K562 (cell line): ENCODE data around the gene ADK. TPM values are rescaled to one million over a fixed set of nuclear protein-coding genes. Genes with fewer than 3 reads are reported as not detected.
A peak's percentile ranks its signal among the peaks of the same experiment; 100 is the strongest.

ENCODE experiments used
- ATAC-seq: fragments of 200-7000 bp; cut with Tn5 transposase; 3 replicates; pipeline ENCODE4 v1.9.1; 2020; ENCODE audit warnings: moderate library complexity
- BruUV-seq: library from RNA; stranded (reverse); fragments of 400-500 nt; replicated peaks from 2 replicates; lab custom pipeline; 2021; lab: Mats Ljungman, UMichigan
- CTCF ChIA-PET: fragments of 300-600 bp; formaldehyde crosslinking; extraction: SDS; loops from one replicate; lab custom pipeline; 2021; ENCODE audit warnings: low intra/inter-chr PET ratio; lab: Yijun Ruan, JAX
- POLR2A ChIA-PET: fragments of 300-600, 350-650 bp; sonication (Branson Sonifier 250); formaldehyde crosslinking; extraction: SDS; loops from one replicate; lab custom pipeline; 2021; ENCODE audit warnings: antibody characterized with exemption, inconsistent platforms; lab: Yijun Ruan, JAX
- DNase-seq, 4 experiments: peaks; one replicate each; pipeline versions ENCODE4 v3.0.0 to v3.0.0-alpha.2; 2011 to 2018; ENCODE audit warnings: low spot score in 3 of 4, mixed read lengths in 3 of 4; ENCODE audit errors: extremely low read depth in 1 of 4
- FAIRE-seq: peaks from 2 replicates; lab custom pipeline; 2011; peaks lifted over from hg19 to GRCh38; lab: Jason Lieb, UNC
- H2AFZ ChIP-seq: 2 replicates; pipeline ENCODE4 v1.6.0; 2011; ENCODE audit warnings: low read depth, low read length, control low read depth, inconsistent platforms
- H3K27ac ChIP-seq: fragments of 200-600 bp; 3 replicates; pipeline ENCODE4 v1.8.0; 2011; ENCODE audit warnings: low read depth, mild to moderate bottlenecking, control low read depth, inconsistent platforms, low read length, moderate library complexity, mixed read lengths; ENCODE audit errors: extremely low read depth
- H3K27me3 ChIP-seq, 2 experiments: fragments of 300-600 bp in 1 of 2; 2 replicates in 1 of 2; 3 replicates in 1 of 2; pipeline versions ENCODE4 v1.6.0 to v1.8.0; 2011; ENCODE audit warnings: inconsistent platforms in 2 of 2, low read length in 2 of 2, mild to moderate bottlenecking in 1 of 2, mixed read lengths in 1 of 2, moderate library complexity in 1 of 2; ENCODE audit not compliant: control insufficient read depth in 2 of 2, insufficient read depth in 2 of 2
- H3K36me3 ChIP-seq: fragments of 300-600 bp; 3 replicates; pipeline ENCODE4 v1.8.0; 2011; ENCODE audit warnings: mild to moderate bottlenecking, low read length, inconsistent platforms; ENCODE audit not compliant: control insufficient read depth, insufficient read depth
- H3K4me1 ChIP-seq, 2 experiments: fragments of 200-600 bp in 1 of 2; replicated peaks in 1 of 2; 2 replicates in 1 of 2; 3 replicates in 1 of 2; pipeline versions ENCODE4 v1.5.1 to v1.8.0; 2011; ENCODE audit warnings: inconsistent platforms in 2 of 2, low read length in 2 of 2, mild to moderate bottlenecking in 1 of 2, mixed read lengths in 1 of 2, moderate library complexity in 1 of 2; ENCODE audit not compliant: control insufficient read depth in 2 of 2, insufficient read depth in 2 of 2
- H3K4me2 ChIP-seq: 2 replicates; pipeline ENCODE4 v1.6.1; 2011; ENCODE audit warnings: low read length, control low read depth, inconsistent platforms, mixed read lengths; ENCODE audit not compliant: insufficient read depth
- H3K4me3 ChIP-seq: fragments of 200-600 bp; sonication (generic), shearing (Covaris generic); 2 replicates; pipeline ENCODE4 v1.5.1; 2016; ENCODE audit warnings: control low read depth, inconsistent platforms
- H3K79me2 ChIP-seq: fragments of 200-600 bp; 3 replicates; pipeline ENCODE4 v1.8.0; 2011; ENCODE audit warnings: low read length, inconsistent platforms; ENCODE audit not compliant: control insufficient read depth, insufficient read depth
- H3K9ac ChIP-seq, 2 experiments: 2 replicates each; pipeline versions ENCODE4 v1.6.0 to v1.6.1; 2011; ENCODE audit warnings: low read depth in 2 of 2, low read length in 2 of 2, control low read depth in 1 of 2, inconsistent platforms in 1 of 2, mild to moderate bottlenecking in 1 of 2, mixed read lengths in 1 of 2; ENCODE audit not compliant: insufficient read depth in 1 of 2
- H3K9me1 ChIP-seq: one replicate; pipeline ENCODE4 v1.6.0; 2011; ENCODE audit warnings: inconsistent platforms, mild to moderate bottlenecking, low read length, moderate library complexity; ENCODE audit not compliant: control insufficient read depth, insufficient read depth
- H3K9me3 ChIP-seq: replicated peaks from 2 replicates; pipeline ENCODE4 v1.5.1; 2011; ENCODE audit warnings: low read depth, low read length, inconsistent platforms; ENCODE audit not compliant: control insufficient read depth, insufficient read depth
- H4K20me1 ChIP-seq: replicated peaks from 2 replicates; pipeline ENCODE4 v1.6.1; 2011; ENCODE audit warnings: low read length, inconsistent platforms, mixed read lengths; ENCODE audit not compliant: control insufficient read depth, insufficient read depth
- CUX1 ChIP-seq: fragments of 200-800 bp; sonication (Bioruptor generic); IDR thresholded peaks from 2 replicates; pipeline ENCODE4 v1.6.1; 2016; ENCODE audit warnings: missing genetic modification characterization, missing compliant biosample characterization
- DPF2 ChIP-seq: fragments of 450-650 bp; IDR thresholded peaks from 2 replicates; pipeline ENCODE4 v1.6.1; 2016
- JUND ChIP-seq, 2 experiments: IDR thresholded peaks; 2 replicates in 1 of 2; 3 replicates in 1 of 2; pipeline ENCODE4 v1.6.1; 2011; ENCODE audit warnings: borderline replicate concordance in 2 of 2, low read depth in 2 of 2, low read length in 2 of 2, improper control_type of control experiment in 1 of 2, missing biosample characterization in 1 of 2, missing genetic modification characterization in 1 of 2, missing genetic modification reagents in 1 of 2
- SOX6 ChIP-seq: fragments of 450-650 bp; IDR thresholded peaks from 2 replicates; pipeline ENCODE4 v1.6.1; 2014; ENCODE audit warnings: mild to moderate bottlenecking
- TBP ChIP-seq: optimal IDR thresholded peaks from 2 replicates; pipeline ENCODE3; 2011; ENCODE audit warnings: low read depth, low read length, improper control_type of control experiment
- TCF7L2 ChIP-seq: fragments of 150-350 bp; IDR thresholded peaks from 2 replicates; pipeline ENCODE4 v1.6.1; 2016; ENCODE audit warnings: low read depth, mild to moderate bottlenecking, low read length, moderate library complexity
- TFE3 ChIP-seq: fragments of 450-650 bp; formaldehyde crosslinking; IDR thresholded peaks from 2 replicates; pipeline ENCODE4 v1.4.0; 2020; ENCODE audit warnings: mild to moderate bottlenecking, mixed read lengths
- XRCC3 ChIP-seq: fragments of 450-650 bp; IDR thresholded peaks from 2 replicates; pipeline ENCODE4 v1.6.1; 2017; ENCODE audit warnings: mild to moderate bottlenecking, moderate library complexity
- ZFP30 ChIP-seq: fragments of 250-450 bp; sonication (Bioruptor Pico); IDR thresholded peaks from 2 replicates; pipeline ENCODE4 v1.8.0; 2022; ENCODE audit warnings: moderate library complexity, mild to moderate bottlenecking, inconsistent platforms, borderline replicate concordance
- ZNF140 ChIP-seq: fragments of 250-450 bp; sonication (Bioruptor Pico); IDR thresholded peaks from 2 replicates; pipeline ENCODE4 v1.8.0; 2021; ENCODE audit warnings: moderate library complexity, mild to moderate bottlenecking, inconsistent platforms
- ZNF644 ChIP-seq: fragments of 200-800 bp; sonication (Bioruptor generic); IDR thresholded peaks from 2 replicates; pipeline ENCODE4 v1.6.1; 2016; ENCODE audit warnings: low read depth, missing genetic modification characterization, missing compliant biosample characterization
- WGBS: fragments of 100-300 bp; shearing (Covaris generic); methylation state at CpG from one replicate; pipeline ENCODE4 v1.1.6; 2016; ENCODE audit warnings: low coverage, mixed read lengths; ENCODE audit not compliant: insufficient coverage; ENCODE audit errors: missing lambda C conversion rate; 5-methylcytosine and 5-hydroxymethylcytosine counted together
- in situ Hi-C: fragments of 300-500 bp; cut with MboI; formaldehyde crosslinking; loops from 4 replicates; pipeline ENCODE4 v1.15.0; 2018; ENCODE audit warnings: inconsistent platforms, mixed read lengths
- intact Hi-C: fragments of 100-400 bp; cut with micrococcal nuclease; formaldehyde crosslinking; loops from 2 replicates; pipeline ENCODE4 v1.14.2; 2022
- polyA plus RNA-seq, 8 experiments: library from polyadenylated mRNA; depleted of rRNA in 4 of 8; stranded (reverse) in 5 of 8; unstranded in 3 of 8; fragments of >200 nt; fragmentation: Nextera tagmentation in 2 of 8; fragmentation: Illumina TruSeq in 1 of 8; extraction: Ambion mirVana in 2 of 8; extraction: Trizol in 1 of 8; gene quantifications; 2 replicates each; pipeline versions ENCODE4 v1.2.1 to v1.2.3, GENCODE V29; 2011 to 2014; ENCODE audit warnings: inconsistent platforms in 1 of 8, missing spikeins in 1 of 8
- total RNA-seq, 7 experiments: library from RNA; depleted of rRNA in 6 of 7; stranded (reverse); fragments of >200 nt in 6 of 7; fragmentation: Illumina TruSeq in 2 of 7; extraction: Trizol in 2 of 7; gene quantifications; 2 replicates each; pipeline versions ENCODE4 v1.2.1 to v1.2.3, GENCODE V29; 2011 to 2021; ENCODE audit warnings: low replicate concordance in 1 of 7
- TF ChIP-seq, protein P1 (sequence below): fragments of 250-450 bp; sonication (Bioruptor Pico); IDR thresholded peaks from 2 replicates; pipeline ENCODE4 v1.6.1; 2021; ENCODE audit warnings: mild to moderate bottlenecking

ADK gene
- total and polyA plus RNA-seq, 9 of the 15 experiments (the other 6 are each of a cell fraction or from before 2014, with no cell fraction given): 54.2 to 97.8 (median 73.6) TPM

DNA sequence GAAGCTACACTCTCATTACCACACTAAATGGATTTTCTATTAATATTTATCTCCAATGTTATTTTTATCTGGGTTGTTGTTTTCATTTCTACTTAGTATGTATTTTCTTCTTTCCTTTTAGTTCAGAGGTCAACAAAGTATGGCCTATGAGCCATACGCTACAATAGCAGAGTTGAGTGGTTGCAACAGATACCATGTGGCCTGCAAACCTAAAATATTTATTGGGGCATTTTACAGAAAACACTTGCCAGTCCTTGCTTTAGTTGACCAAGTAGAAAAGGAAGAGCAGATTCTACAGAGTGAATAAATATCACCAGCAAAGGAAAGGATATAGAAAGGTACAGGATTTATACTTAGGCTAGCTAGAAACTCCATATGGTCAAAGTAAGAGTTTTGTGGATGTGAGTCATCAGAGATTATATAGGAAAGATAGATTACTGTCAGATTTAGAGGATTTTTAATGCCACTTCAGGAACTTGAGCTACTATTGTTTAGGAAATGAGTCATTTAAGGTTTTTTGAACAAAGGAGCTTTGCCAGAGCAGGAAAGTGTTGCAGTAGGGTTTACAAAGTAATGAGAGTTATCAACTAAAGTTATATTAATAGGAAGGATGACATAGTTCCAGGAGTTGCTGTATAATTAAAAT is 352.1 kb downstream of the ADK start (continued):
- no peak for TF ChIP-seq TFE3 (CRISPR knock-in tag)
- TF ChIP-seq, protein P1, sequence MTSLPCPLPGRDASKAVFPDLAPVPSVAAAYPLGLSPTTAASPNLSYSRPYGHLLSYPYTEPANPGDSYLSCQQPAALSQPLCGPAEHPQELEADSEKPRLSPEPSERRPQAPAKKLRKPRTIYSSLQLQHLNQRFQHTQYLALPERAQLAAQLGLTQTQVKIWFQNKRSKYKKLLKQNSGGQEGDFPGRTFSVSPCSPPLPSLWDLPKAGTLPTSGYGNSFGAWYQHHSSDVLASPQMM (CRISPR knock-in tag): no peak
- TF ChIP-seq SOX6: peak; percentile 63
- peak; percentile 70; the same call in 1 of the 2 replicates for TF ChIP-seq JUND (IDR thresholded peaks at IDR 0.05; ENCODE audit: borderline replicate concordance, low read depth, low read length)
- peak; percentile 63; the same call in 1 of the 3 replicates for TF ChIP-seq JUND (tag; IDR thresholded peaks at IDR 0.05; ENCODE audit: borderline replicate concordance, low read depth, low read length)
- peak; percentile 26; the same call in 1 of the 2 replicates for TF ChIP-seq DPF2
- no peak for TF ChIP-seq TCF7L2

DNA sequence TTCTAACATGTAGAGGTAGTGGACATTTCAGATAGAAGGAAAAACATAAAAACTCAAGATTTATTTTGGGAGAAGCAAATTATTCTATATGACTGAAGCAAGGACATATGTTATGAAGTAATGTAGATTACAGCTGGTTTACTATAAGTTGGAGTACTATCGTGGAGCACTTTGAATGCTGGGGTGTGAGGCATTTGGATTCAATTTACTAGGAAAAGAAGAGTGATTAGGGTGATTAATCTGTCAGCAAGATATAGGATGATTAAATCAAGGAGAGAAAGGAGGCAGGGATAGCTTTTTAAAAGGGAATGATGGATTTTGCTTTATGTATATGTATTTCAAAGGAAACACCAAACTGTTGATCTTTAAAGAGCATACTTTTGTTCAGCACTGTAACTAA is 356.9 kb downstream of the ADK start:
- no peak for DNase-seq
- H3K36me3 ChIP-seq: peaks cover 5% of the 10 kb centered on the region; the same call in 1 of the 3 replicates
- H3K9me3 ChIP-seq: no peaks in the 10 kb centered on the region; the same call in 1 of the 2 replicates
- H3K4me1 ChIP-seq: no peaks in the 10 kb centered on the region
- intact Hi-C loops (no loop called here), in situ Hi-C loops (no loop called here)
- no peaks in the 10 kb centered on the region for H4K20me1 ChIP-seq
- no peak overlapping the region for H3K4me2 ChIP-seq
- no peak overlapping the region for H2AFZ ChIP-seq
- no peak for FAIRE-seq
- no TSS peak for BruUV-seq
- POLR2A ChIA-PET: no interaction called here
- no peaks in the 10 kb centered on the region for H3K27me3 ChIP-seq
- no peak for ATAC-seq
- CTCF ChIA-PET: no interaction called here
- no peaks in the 10 kb centered on the region for H3K9me1 ChIP-seq
- H3K79me2 ChIP-seq: no peaks in the 10 kb centered on the region
- 89% methylated on average over 1 of the region's 1 CpG for WGBS
- no peak overlapping the region for H3K4me3 ChIP-seq
- H3K9ac ChIP-seq: no peak overlapping the region
- H3K27ac ChIP-seq: no peak overlapping the region
- TF ChIP-seq ZFP30 (CRISPR knock-in tag): no peak
- TF ChIP-seq CUX1 (CRISPR knock-in tag): no peak
- no peak for TF ChIP-seq XRCC3
- TF ChIP-seq TBP: no peak
- no peak for TF ChIP-seq ZNF644
- no peak for TF ChIP-seq ZNF140
